ENCODE measurements around the gene CDC27. TPM values are rescaled to one million over a fixed set of nuclear protein-coding genes. Genes with fewer than 3 reads are reported as not detected.

Gene CDC27
- total RNA-seq, result 92.6 and 128 TPM in 2 replicates

GRCh38 chr17:47188876-47189731, at the start of gene CDC27:
TSS of gene CDC27 (minus strand) at chr17:47189295. CDS start at chr17:47189172, 123 bp downstream.

GRCh38 chr17:47208744-47209488, 19.8 kb upstream of the CDC27 start, which contains the start of gene MYL4:
TSS of gene MYL4 (plus strand) at chr17:47209348. CDS start at chr17:47209423, 75 bp downstream.

Other genes starting within 250 kb of the CDC27 start
- gene RPRML, start 210.0 kb downstream of the CDC27 start, total RNA-seq, result not detected in 2 replicates
- not detected in 2 replicates for gene MYL4, start 20.1 kb upstream of the CDC27 start, total RNA-seq
- 10.5 and 13.9 TPM in 2 replicates for gene ITGB3, start 64.5 kb upstream of the CDC27 start, total RNA-seq
- gene EFCAB13, start 134.7 kb upstream of the CDC27 start, total RNA-seq, result 8.3 and 10.1 TPM in 2 replicates